Lung microvascular endothelial cell (primary cell): ENCODE measurements around the gene KCNH3. TPM values are rescaled to one million over a fixed set of nuclear protein-coding genes. Genes with fewer than 3 reads are reported as not detected.
"Not testable (repeated sequence)": the region's sequence is repeated elsewhere in the genome, so short reads cannot be mapped to it uniquely, and the experiment has no call there.

Source experiments
- DNase-seq, 2 donors: peaks; one replicate each; pipeline versions ENCODE4 v3.0.0 to v3.0.0-alpha.2; 2010; ENCODE audit warnings: low read depth in 2 of 2
- total RNA-seq: library from RNA; depleted of rRNA; stranded (reverse); fragments of >200 nt; gene quantifications from 2 replicates; pipeline ENCODE4 v1.2.1, GENCODE V29; 2014

Gene KCNH3
- total RNA-seq, 1 donor from 2014 or later, result not detected

DNA sequence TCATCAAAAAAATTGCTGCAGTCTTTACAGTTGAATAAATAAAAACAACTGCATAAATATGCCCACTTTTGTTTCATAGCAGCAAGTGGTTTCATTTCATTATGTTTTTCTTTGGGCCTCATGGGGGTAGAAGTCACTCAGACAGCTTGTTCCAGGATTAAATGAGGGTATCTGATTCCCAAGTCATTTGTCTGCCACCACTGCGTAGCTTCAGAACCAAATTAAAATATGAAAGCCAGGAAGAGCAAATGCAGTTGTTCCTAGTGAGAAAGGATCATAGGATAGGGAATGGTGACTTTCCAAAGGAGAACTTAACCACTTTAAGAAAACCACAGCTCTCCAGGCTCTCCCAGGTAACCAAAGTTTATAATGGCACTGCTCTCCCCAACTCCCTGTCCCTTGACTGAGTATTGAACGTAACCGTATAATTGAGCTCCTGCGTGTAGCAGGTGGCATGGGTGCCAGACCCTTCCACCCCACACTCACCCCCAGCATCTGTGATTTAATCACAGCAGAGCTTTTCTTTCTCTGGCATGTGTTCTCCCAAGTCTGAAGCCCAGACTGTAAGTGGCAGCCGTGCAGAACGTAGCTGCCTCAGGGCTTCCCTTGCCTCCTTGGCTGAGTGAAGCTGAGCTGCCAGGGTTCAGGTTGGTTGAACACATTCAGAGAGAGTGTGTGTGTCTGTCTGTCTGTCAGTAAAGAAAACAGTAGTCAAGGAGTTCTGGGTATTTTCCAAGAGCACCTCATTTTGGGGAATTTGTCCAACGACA, 11.3 kb upstream of the KCNH3 start:
- DNase-seq, result no peak

DNA sequence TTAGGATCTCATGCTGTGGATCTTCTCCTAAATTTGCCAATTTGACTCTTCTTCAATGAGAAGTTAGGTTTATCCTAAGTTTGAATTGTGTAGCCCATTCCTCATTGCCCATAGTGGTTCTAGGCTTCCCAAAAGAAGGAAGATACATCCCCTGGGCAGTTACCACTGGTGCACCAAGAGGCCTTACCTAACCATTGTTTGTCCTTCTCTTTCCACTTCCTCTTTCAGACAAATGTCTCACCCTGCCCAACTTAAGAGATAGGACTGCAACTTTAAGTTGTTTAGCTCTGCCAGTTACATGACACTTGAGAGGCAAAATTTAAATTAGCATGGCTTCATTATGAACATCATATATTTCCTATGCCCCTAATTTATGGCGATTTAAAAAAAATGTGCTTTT, 9.4 kb upstream of the KCNH3 start:
- DNase-seq, result no peak

DNA sequence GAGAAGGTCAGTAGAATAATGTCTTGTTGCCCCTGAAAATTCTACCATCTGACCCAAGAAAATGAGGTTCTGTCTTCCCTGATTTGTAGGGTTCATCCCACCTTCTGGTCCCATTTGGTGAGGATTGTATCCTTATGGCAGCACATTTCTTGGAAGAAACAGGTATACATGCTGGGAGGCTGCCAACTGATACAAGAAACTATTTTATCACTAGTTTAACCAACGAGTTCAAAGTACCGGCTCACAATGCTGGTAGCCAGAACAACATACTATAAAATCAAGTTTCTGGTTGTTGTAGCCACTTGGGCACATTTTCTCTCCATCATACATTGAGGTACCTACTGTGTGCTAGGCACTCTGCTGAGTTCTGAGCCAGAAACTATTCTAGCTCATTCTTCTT, 7.1 kb upstream of the KCNH3 start:
- no peak for DNase-seq

DNA sequence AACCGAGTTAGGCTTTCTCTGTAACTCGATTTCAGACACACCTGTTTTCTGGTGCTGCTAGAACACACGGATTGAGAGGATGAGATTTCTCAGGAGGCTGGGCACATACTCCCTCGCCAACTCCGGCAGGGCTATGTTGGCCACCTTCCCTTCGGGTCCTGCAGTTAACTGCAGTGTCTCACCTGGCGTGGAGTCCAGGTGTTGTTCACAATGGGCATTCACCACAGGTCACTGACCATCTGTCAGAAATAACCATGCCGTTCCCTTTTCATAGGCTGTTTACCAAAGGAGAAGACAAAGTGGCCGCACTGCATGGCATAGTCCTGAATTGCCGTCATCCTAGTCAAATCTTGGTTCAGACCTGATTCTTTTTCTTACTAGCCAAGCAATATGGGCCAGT, 5.5 kb upstream of the KCNH3 start:
- DNase-seq, result no peak

DNA sequence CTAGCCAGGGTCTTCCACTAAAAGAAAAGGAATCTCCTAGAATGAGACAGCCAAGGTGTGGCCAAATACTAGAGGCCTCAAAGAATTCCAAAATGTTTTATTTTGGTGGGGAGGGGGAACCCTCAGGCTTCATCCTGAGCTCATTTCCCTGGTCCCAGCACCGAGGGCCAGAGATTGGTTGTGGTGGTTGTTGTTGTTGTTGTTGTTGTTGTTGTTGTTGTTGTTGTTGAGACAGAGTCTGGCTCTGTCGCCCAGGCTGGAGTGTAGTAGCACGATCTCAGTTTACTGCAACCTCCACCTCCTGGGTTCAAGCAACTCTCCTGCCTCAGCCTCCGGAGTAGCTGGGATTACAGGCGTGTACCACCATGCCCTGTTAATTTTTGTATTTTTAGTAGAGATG, 4.7 kb upstream of the KCNH3 start:
- not testable (repeated sequence) for DNase-seq

DNA sequence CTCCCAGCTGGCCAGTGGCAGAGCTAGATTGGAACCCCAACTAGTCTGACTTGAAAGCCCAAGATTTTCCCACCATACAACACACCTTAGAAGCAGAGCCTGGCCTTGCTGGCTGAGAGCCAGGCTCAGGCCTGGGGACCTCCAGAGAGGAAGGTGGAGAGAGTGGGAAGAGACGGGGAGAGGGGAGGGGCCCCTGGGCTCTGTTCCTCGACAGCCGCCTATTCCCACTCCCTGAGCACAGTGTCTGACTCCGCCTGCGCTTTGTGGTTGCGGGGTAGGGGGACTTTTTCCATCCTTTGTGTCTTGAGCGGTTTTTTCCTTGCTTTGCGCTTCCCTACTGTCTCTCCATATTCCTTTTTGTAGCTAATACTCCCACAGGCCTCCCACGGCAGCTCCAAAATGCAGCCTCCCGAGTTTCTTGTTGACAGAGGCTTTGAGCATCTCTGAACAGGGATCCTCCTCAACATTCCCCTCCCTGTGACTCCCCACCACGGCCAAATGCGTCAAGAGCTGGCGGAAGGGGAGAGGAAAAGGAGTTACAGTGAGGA, 4.0 kb upstream of the KCNH3 start:
- DNase-seq, result no peak

DNA sequence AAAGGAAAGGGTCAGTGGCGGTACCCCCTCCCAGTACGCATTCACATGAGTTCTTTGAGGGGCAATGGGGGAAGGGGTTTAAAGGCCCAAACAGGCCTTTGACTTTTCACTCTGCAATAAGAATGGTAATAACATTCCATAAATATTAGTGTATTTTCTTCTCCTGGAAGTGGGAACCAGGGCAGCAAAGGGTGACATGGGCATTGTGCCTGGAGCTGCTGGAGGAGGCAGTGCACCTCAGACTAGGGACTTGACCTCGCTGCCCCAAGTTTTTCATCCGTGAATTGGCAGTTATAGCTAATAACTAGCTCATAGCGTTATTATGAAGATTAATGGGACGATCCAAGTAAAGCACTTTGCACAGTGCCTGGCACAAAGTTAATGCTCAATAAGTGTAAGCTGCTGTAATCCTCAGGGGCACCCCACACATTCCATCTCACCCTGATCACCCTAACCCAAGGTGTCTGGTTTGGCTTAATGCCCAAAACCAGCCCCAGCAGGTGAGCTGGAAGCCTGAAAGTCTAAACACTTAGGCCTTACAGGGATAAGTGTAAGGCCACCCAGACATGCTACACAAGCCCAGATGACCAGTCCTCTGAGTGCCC, 2.8 kb upstream of the KCNH3 start:
- no peak for DNase-seq

DNA sequence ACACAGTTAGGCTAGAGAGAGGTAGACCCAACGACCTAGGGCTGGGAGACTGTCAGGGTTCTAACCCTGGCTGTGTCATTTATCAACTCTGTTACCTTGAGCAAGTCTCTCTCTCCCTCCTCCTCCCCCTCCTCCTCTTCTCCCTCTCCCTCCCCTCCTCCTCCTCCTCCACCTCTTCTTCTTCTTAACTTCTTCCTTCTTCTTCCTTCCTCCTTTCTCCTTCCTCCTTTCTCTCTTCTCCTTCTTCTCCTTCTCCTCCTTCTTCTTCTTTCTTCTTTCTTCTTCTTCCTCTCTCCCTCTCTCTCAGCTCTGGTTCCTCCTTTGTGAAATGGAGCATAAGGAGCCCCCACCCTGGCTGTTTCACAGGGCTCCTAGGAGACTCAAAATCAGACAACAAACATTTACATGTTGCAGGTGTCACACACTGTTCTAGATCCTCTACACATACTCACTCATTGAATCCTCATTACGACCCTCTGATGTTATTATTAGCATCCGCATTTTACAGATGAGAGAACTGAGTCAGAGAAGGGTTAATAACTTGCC, 2.2 kb upstream of the KCNH3 start:
- no peak for DNase-seq

DNA sequence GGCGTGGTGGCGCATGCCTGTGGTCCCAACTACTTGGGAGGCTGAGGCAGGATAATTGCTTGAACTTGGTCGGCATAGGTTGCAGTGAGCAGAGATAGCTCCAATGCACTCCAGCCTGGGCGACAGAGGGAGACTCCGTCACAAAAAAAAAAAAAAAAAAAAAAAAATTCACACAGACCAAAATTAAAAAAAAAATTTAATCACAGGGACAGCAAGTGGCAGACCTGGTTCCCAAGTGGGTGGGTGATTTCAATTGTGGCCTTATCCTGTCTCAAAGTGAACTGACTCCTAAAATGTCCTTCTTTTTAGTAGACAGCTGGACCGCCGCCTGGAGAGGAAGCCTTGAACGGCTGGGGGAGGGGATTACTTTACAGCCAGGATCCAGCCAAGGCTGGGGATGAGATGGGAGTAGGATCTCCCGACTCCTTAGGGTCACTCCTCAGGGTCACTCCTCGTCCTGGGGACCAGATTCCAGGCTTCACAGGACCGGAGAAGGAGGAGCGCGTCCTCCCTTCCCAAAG, 1.5 kb upstream of the KCNH3 start:
- DNase-seq, result no peak

DNA sequence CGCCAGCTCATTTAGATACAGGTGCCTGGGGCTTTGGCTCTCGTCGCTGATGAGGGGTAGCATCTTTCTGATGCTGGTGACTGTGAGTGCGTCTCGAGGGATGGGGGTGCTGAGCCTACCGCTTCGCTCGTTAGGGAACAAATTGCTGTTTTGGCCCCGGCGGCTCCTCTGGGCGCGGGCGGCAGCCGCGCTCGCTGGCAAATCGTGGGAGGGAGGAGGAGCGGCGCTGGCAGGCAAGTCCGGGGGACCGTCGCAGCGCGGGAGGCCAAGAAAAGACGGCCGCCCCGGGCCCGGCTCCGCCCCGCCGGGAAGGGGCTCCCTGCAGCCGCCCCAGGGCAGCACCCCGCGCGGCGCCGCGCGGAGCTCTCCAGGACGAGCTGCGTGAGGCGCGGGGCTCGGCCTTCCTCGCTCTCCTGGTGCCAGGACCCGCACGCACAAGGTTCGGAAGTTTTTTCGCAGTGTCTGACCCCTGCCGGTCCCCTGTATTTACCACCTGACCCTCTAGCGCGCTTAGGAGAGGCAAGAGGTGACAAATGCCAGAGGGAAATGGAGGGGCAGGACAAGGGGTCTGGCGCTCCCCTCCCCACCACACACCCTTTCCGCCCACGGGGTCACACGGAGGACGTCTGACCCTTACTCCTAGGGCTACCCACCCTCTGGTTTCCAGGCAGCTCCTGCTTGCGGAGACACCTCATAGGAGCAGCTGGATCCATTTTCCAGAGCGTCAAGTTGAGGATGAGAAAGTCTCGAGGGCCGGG, 899 bp upstream of the KCNH3 start:
- DNase-seq, result no peak

DNA sequence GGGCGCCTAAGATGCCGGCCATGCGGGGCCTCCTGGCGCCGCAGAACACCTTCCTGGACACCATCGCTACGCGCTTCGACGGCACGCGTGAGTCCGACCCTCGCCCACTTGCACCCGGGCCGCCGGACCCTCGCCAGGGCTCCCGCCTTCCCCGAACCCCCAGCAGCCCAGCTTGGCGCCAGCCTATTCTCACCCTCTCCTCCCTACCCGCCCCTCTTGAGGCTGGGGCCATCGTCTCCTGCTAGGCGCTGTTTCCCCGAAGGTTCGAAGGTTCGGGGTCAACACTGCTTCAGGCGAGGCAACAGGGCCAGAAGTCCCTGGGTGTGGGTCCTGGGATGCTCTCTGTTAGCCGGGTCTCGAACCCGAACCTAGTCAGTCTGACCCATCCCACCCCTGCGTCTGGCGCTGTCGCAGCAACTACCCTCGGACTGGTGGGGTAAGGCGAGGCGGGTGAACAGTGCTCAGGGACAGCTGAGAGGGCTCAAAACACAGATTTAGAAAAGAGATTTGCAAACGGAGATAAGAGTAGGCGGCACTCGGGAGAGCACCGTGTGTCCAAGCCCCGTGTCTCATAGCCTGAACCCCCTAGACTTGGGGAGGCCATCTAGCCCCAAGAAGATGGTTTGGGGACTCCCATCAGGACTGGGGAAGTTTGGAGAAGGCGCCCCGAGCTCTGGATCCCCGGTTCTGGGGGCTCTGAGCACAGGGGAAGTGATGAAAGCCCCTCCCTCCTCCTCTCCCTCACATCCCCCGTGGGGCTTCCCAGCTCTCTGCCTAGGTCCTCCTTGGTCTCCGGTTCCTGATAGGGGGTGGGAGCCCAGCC, 787 bp downstream of the KCNH3 start:
- no peak for DNase-seq

DNA sequence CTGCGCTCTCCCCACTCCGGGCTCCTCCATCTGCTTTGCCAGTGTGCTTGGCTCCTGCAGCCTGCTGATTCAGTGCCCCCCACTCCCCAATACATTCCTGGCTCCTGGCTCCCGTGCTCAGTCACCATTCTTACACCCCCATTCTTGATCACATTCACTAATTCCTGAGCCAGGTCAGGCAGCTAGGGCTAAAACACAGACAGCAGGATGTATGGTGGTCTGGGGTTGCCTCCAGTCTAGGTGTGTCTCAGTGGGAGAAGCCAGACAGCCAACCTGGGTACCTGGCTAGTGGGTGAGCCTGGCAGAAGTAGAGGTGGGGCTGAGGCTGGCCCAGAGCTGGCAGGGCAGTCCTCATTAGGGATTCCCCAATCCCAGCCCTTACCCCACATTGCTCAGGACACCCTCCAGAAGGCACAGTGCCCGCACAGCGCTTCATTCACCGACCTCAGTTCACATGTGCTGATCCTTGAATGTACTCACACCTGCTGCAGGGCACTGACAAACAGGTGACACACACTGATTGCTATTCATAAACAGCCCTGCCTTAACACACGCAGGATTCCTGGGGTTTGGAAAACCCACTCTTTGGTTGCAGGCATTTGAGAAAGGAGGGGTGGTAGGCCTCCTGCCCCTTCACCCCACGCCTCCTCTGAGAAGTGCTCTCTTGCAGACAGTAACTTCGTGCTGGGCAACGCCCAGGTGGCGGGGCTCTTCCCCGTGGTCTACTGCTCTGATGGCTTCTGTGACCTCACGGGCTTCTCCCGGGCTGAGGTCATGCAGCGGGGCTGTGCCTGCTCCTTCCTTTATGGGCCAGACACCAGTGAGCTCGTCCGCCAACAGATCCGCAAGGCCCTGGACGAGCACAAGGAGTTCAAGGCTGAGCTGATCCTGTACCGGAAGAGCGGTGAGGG, 1.7 kb downstream of the KCNH3 start:
- DNase-seq, result no peak

DNA sequence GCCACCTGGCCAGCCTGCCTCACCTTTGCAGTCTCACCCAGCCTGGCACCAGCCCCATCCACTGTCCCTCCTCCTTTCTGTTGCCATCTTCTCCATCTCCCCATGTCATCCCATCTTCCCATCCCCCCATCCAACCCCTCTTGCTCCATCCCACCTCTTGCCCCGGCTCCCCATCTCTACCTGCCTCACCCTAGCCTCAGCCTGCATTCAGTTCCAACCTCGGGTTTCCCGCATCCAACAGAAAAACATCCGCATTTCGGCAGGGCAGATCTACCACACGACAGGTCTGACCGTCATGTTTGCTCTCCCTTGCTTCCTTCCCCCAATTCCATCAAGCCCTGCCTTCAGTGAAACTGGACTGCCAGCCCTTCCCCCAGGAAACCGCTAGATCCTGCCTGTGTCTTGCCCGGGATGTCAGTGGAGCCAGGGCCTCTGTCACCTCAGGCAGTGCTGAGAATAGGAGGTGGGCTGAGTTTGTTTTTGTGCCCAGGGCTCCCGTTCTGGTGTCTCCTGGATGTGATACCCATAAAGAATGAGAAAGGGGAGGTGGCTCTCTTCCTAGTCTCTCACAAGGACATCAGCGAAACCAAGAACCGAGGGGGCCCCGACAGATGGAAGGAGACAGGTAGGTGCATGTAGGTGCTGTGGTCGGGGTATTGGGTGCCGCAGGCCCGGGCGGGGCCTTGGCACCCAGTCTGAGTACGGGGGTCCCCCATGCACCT, 2.5 kb downstream of the KCNH3 start:
- no peak for DNase-seq

DNA sequence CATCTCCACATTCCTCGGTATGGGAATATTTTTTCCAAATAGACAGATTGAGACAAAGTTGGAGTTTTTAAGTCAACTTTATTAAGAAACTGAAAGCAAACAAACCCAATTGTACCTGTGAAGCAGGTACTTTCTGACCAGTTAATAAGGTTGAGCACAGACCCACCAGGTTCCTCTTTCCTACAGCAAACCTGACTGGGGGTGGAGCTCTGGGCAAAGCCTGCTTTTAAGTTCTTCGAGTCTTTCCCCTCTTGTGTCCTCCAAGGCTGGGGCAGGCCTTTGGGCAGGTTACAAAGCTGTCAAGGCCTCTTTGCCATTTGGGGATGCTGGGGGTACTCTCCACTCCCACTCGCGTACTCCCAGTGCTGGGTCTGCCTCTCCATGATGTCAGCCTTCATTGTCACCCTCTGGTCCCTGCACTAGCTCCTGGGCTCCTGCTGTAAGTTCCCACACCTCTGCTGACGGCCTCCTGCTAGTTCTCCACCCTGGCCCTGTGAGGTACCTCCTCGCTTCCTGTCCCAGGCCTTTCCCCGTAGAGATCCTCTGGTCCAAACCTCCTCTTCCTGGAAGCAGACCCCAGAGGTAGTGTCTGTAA, 3.2 kb downstream of the KCNH3 start:
- DNase-seq, result no peak

DNA sequence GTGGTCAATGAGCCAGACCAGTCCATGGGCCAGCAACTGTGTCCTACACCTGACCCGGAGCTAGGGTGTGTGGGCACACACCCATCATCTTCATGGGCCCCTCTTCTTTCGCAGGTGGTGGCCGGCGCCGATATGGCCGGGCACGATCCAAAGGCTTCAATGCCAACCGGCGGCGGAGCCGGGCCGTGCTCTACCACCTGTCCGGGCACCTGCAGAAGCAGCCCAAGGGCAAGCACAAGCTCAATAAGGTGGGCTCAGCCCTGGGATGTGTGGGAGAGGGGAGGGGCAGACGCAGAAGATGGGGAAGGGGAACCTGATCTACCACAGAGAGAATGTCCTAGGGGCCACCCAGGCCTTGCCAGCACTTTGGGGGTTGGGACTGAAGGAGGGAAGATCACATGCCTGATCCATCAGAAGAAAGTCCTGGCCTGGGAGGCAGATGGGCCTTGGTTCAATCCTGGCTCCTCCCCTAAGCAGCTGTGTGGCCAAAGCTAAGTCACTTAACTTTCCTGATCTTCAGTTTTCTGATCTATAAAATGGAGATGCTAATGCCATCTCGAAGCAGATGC, 3.8 kb downstream of the KCNH3 start:
- no peak for DNase-seq

DNA sequence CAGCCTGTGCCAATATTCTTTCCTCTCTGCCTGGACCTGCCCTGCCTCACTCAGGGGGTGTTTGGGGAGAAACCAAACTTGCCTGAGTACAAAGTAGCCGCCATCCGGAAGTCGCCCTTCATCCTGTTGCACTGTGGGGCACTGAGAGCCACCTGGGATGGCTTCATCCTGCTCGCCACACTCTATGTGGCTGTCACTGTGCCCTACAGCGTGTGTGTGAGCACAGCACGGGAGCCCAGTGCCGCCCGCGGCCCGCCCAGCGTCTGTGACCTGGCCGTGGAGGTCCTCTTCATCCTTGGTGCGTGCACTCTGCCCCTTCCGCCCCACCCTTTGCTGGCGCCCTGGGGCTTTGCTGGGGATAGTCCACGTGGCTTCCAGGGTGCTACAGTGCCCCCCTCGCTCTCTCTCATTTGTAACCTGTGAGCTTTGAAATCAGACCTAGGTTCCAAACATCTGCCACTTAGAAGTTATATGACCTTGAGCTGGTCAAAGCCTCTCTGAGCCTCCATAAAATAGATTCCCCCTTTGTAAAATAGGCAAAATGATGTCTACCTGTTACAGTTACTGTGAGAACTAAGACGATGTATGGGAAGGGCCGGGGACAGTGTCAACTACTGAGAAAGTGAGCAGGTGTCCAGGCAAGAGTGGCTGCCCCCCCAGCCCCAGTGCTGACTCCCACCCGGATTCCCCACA, 4.5 kb downstream of the KCNH3 start:
- DNase-seq, result no peak

DNA sequence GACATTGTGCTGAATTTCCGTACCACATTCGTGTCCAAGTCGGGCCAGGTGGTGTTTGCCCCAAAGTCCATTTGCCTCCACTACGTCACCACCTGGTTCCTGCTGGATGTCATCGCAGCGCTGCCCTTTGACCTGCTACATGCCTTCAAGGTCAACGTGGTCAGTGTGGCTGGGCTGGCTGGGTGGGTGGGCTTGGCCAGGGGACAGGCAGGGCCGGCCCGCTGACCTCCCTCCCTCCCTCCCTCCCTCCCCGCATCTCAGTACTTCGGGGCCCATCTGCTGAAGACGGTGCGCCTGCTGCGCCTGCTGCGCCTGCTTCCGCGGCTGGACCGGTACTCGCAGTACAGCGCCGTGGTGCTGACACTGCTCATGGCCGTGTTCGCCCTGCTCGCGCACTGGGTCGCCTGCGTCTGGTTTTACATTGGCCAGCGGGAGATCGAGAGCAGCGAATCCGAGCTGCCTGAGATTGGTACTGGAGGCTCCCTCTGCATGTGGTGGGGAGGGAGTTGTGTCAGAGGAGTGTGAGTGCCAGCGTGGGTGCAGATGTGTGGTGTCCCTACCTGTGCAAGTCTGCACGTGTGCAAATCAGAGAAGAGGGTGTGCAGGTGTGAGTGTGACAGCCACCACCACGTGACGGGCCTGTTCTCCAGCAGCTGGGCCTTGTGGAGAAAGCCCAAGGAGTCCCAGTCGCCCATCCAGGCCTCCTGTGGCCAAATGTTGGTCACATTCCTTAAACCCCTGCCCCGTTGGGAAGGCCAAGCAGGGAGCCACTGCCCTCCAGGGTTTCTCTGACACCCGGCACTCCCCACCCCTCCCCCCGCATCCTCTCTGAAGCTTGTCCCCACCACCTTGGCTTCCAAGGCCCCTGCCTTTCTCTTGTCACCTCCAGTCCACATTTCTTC, 5.3 kb downstream of the KCNH3 start:
- DNase-seq, result peak in 1 of 2 donors; percentile 12
